Measurements from ENCODE around the gene R3HDM2.
A peak's percentile ranks its signal among the peaks of the same experiment; 100 is the strongest.
"Not testable (repeated sequence)": the region's sequence is repeated elsewhere in the genome, so short reads cannot be mapped to it uniquely, and the experiment has no call there.

The R3HDM2 gene

GRCh38 chr12:57452937-57453509 lies 22.2 kb upstream of the R3HDM2 start:
- peak; percentile 74 for DNase-seq (ENCODE audit: low spot score)

- no peak for DNase-seq (ENCODE audit: low spot score)
Measured at GRCh38 chr12:57452181-57452936, 21.5 kb upstream of the R3HDM2 start.

GRCh38 chr12:57451233-57451778 lies 20.5 kb upstream of the R3HDM2 start:
- no peak for DNase-seq (ENCODE audit: low spot score)

- no peak for DNase-seq (ENCODE audit: low spot score)
Measured at GRCh38 chr12:57450057-57450456, 19.2 kb upstream of the R3HDM2 start.

- DNase-seq (ENCODE audit: low spot score), result no peak
Measured at GRCh38 chr12:57449375-57449774, 18.5 kb upstream of the R3HDM2 start.

- DNase-seq (ENCODE audit: low spot score), result no peak
Measured at GRCh38 chr12:57448669-57449068, 17.8 kb upstream of the R3HDM2 start.

DNA sequence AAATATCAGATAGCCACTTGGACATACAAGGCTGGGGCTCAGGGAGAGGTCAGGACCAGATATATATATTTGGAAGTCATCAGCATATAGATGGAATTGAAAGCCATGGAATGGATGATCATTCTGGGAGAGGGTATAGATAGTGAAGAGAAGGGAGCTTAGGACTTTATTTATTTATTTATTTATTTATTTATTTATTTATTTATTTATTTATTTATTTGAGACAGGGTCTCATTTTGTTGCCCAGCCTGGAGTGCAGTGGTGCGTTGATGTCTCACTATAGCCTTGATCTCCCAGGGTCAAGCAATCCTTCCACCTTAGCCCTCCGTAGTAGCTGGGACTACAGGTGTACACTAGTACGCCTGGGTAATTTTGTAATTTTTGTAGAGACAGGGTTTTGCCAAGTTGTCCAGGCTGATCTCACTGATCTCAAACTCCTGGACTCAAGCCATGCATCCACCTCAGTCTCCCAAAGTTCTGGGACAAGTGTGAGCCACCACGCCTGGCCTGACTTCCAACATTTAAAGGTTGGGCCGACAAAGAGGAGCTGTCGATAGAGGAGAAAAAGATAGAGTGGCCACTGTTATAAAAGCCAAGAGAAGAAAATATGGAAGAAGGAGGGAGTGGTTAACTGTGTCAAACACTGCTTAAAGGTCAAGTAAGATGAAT lies 15.6 kb upstream of the R3HDM2 start:
- no peak for DNase-seq (ENCODE audit: low spot score)

DNA sequence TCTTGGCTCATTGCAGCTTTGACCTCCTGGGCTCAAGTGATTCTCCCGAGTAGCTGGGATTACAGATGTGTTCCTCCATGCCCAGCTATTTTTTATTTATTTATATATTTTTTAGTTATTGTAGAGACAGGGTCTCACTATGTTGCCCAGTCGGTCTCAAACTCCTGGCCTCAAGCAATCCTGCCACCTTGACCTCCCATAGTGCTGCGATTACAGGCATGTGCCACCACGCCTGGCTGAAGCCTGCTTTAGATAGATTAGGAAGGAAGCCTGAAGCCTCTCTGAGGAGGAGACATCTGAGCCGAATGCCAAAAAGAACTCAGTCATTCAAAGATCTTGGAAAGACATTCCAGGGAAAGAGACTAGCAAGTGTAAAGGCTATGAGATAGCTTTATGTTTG lies 13.9 kb upstream of the R3HDM2 start:
- no peak for DNase-seq (ENCODE audit: low spot score)

- DNase-seq (ENCODE audit: low spot score), result not testable (repeated sequence)
Measured at GRCh38 chr12:57444337-57444736, 13.5 kb upstream of the R3HDM2 start.

DNA sequence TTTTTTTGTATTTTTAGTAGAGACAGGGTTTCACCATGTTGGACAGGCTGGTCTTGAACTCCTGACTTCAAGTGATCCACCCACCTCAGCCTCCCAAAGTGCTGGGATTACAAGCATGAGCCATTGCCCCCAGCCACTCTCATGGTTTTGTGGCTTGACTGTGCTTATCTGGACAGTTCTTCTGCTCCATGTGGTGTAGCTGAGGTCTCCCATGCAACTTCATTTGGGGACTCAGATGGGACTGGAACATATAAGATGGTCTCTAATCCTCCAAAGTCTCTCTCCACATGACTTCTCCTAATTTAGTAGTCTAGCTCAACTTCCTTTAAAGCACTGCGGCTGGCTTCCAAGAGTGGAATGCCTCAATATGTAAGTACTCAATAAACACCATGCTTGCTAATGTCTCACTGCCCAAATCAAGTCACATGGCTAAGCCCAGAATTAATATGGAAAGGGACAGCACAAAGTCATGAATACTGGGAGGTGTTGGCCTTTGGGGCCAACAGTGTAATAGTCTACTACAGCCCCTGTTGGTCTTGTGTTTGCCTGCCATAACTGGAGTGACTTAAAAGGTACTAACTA lies 11.1 kb upstream of the R3HDM2 start:
- no peak for DNase-seq (ENCODE audit: low spot score)

- DNase-seq (ENCODE audit: low spot score), result not testable (repeated sequence)
Measured at GRCh38 chr12:57441393-57441792, 10.6 kb upstream of the R3HDM2 start.

- DNase-seq (ENCODE audit: low spot score), result no peak
Measured at GRCh38 chr12:57439762-57440266, 9.0 kb upstream of the R3HDM2 start.

GRCh38 chr12:57438400-57438799 lies 7.6 kb upstream of the R3HDM2 start:
- no peak for DNase-seq (ENCODE audit: low spot score)

DNA sequence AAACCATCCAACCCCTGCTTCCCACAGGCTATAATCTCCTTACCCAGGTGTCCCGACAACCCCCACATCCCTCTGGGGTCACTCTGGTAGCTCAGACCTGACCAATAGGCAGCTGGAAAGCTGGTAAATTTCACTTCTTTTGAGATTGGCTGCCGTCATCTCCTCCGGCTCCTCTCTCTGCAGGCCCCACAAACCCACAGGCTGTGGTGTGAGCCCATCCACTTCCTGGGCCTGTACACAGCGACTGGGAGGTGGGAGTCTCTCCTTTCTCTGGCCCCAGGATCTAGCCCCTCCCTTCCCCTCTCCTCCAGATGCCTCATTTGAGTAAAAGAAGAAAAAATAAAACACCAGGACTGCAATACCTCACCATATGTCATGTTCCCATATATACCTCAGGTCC lies 4.5 kb upstream of the R3HDM2 start:
- no peak for DNase-seq (ENCODE audit: low spot score)

- DNase-seq (ENCODE audit: low spot score), result no peak
Measured at GRCh38 chr12:57434517-57435223, 3.8 kb upstream of the R3HDM2 start, which contains the start of gene INHBC. TSS of gene INHBC (plus strand) at chr12:57434784. CDS start at chr12:57434887, 103 bp downstream.

DNA sequence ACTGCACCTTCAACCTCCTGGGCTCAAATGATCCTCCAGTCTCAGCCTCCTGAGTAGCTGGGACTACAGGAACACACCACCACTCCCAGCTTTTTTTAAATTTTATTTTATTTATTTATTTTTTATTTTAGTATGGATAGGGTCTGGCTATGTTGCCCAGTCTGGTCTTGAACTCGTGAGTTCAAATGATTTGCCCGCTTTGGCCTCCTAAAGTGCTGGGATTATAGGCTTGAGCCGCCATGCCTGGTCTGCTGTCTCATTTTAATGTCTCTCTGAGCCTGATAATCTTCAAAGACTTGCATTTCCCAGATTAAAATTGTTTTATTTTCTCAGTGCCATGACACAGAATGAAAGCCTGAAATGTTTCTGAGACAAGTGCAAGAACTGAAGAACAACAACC lies 2.5 kb upstream of the R3HDM2 start:
- no peak for DNase-seq (ENCODE audit: low spot score)

GRCh38 chr12:57431654-57432188 lies 878 bp upstream of the R3HDM2 start:
- DNase-seq (ENCODE audit: low spot score), result no peak

DNA sequence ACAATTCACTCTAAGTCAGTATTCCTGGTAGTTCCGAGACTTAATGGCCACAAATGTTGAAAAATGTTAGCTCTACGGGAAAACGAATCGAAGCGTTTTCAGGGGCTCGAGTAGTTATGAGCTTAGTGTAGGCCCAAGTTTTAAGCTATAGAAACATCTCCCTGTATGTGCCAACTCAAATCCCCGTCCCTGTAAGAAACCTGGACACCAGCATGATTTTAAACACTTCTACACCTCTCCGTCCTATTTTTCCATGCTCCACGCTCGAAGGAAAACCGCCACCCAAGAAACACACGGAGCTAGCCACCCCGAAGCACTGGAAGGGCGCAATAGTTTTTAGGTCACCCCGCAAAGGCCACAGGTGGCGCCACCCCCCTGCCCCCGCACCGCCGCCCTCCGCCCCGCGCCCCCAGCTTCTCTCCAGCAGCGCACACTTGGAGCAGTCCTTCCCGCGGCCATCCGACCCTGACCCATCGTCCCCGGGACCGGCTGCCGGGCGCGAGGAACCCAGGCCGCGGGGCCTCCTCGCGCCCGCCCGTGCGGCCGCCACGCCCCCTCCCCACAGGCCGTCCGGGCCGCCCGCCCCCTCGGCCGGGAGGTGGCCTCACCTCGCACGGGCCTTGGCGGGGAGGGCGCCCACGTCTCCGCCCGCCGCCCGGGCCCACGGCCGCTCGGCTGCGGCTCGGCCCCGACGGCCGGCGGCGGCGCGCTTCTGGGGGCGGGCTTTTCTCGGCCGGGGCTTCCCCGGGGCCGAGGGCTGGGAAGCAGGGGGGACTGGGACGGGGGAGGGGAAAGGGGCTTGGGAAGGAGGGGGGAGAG lies 522 bp downstream of the R3HDM2 start:
- DNase-seq (ENCODE audit: low spot score), result no peak

DNA sequence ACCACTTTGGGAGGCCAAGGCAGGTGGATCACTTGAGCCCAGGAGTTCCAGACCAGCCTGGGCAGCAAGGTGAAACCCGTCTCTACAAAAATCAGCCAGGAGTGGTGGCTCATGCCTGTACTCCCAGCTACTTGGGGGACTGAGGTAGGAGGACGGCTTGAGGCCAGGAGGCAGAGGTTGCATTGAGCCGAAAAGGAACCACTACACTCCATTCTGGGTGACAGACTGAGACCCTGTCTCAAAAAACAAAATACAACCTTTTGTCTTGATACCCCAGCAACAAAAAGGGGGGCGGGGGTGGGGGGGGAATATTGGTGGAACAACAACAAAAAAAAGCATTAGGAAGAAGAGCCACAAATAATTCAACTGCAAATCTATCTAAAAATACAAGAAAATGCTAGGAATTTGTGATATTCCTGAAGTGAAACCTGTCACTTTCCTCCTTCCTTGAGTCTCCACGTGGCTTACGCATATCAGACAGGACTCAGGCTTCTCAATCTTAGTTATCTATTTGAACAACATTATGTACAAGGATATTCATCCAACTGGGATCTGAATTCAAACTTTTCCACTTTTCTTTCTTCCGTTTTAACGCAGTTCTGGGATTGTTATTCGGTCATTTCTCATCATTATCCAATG lies 1.3 kb downstream of the R3HDM2 start:
- no peak for DNase-seq (ENCODE audit: low spot score)

DNA sequence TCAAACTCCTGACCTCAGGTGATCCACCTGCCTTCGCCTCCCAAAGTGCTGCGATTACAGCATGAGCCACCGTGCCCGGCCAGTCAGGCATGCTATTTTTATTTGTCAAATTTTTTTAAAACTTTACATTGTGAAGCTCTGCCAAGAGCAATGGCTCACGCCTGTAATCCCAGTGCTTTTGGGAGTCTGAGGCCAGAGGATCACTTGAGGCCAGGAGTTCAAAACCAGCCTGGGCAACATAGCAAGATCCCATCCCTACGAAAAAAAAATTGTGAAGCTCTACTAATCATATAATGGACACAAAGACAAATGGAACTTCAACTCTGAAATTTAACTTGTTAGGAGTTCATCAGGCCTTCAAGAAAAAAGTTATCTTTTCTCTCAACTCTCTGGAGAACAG lies 1.9 kb downstream of the R3HDM2 start:
- DNase-seq (ENCODE audit: low spot score), result no peak
